Endothelial cell of hepatic sinusoid (primary cell): Measurements from ENCODE around the gene MICALL1.

Experiments
- in situ Hi-C: cut with HindIII; loops from 2 replicates; pipeline ENCODE4 v1.10.0; 2017; ENCODE audit warnings: low sequenced_read_pairs

Gene MICALL1

DNA sequence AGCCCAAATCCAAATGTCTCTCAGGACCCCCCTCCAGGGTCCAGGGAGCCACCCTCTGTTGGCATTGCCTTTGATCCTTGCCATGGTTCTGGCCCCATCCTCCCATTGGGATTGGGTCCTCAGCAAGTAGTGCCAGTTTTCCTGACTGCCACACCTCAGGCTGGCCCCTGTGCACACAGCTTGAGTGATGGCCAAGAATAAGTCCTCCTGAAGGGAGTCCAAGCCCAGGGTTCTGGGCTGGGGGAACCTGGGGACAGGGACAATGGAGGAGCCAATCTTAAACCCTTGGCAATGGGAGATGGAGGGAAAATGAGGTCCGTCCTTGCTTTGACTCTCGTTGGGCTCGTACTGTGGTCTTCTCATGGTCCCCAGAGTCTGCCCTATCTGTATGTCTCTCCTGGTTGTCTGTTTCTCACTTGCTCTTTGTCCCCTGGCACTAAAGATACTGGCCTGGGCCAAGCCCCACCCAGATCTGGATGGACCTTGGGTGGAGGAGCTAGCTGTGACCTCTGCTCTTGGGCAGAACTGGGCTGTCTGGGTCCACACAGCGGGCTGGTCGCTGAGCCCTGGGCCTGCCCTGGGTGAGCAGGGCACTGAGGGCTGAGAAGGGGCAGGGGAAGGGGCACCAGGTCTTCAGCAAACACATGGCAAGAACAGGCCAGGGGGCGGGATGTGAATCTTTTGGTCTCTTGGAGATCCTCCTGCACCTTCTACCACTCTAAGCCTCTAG lies 75.3 kb downstream of the MICALL1 start:
- in situ Hi-C loops = no loop called here

DNA sequence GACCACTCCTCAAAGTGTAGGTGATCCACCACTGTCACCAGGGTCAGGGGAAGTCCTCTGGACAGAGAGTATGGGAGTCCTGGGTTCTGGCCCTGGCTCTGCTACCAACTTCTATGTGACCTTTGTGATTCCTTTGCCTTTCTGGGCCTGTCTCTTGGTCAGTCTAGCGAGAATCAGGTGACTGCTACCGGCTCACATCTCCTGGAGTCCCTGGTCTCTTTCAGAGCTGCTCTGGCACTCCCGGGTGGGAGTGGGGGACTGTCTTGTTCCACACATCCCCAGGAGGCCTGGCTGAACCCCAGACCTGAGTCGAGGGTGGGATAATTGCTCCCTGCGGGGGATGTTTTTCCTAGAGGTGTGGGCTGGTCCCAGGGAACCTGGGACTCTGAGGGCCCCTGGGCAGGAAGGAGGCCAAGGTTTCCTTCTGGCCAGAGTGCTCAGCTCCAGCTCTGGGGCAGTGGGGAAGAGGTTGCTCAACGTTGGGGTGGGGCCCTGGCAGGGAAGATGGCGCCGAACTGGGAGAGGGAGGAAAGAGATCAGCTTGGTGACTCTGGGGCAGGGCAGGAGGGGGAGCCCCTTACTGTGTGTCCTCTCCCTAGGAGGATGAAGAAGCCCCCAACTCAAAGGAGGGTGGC lies 76.2 kb downstream of the MICALL1 start:
- in situ Hi-C loops = no loop called here

DNA sequence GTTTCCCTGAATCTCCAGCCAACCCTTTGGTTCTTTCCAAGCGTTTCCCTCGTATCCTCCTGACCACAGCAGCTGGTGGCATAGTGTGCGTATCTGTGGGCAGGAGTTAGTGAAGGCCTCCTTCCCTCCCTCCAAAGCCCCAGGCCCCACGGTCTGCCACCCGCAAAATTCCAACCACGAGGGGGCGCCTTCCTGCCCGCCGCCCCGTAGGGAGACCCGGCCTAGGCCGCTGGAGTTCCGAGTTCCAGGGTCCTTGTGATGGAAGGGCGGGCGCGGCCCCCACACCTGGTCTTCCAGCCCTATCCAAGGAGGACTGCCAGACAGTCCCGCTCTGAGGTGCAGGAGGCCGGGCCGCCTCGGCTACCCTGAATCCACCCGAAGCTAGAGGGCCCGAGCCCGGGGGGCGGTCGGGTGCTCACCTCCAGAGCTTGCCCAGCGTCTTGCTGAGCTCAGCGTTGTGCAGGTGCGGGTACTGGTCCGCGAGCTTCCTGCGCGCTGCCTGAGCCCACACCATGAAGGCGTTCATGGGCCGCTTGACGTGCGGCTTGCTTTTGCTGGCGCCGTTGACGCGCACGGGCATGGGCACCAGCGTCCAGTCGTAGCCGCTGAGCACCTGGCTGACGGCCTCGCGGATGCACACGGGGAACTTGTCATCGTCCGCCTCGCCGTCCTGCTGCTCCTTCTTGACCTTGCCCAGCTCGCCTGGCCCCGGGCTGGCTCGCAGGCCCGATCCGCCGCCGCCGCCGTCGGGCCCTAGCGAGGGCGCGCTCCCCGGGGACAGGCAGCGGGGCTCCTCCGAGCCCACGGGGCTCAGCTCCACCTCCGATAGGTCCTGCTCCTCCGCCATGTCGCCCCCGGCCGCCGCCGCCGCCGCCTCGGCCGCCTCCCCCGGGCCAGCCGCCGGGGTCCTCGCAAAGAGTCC lies 77.1 kb downstream of the MICALL1 start:
- in situ Hi-C loops = no loop called here

DNA sequence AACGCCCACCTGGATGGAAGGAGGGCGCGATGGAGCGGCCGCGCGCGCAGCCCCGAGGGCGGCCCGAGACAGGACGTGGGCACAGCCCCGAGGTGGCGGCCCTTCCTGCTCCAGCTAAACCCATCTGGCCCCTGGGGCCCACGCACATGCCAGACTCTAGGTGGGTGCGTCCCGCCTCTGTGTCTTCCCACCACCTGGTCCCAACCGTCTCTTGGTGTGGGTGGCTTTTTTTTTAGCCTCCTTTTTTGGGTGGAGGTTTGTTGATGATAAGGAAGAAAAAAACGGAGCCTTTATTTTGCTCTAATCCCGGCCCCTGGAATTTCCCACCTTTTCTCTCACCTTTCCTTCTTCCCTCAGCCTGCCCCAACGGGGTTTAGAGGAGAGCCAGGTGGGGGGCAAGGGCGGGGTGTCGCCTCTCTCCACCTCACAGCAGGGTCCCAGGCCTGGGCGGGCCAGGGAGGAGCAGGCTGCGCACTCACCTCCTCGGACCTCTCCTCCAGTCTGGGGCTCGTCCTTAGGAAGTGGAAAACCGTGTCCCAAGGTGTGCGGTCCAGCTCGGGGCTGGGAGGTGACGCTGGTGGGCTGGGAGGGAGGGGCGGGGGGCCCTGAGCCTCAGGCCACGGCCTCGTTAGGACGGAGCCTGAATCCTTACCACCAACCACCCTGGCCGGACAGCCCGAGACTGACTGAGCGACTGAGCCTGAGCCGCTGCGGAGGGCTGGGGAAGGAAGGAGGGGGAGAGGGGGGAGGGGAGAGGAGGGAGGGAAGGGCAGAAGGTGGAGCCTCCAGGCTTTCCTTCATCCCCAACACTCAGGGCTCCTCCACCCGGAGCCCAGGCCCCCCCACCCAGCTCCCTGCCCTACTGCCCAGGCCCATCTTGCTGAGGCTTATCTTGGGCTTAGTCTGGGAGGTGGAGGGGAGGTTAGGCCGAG lies 78.0 kb downstream of the MICALL1 start, which contains the start of gene SOX10:
Gene SOX10 (minus strand): TSS at position 696 of the 932 bp plus-strand sequence. CDS start 771 bp downstream, outside the sequence.
- in situ Hi-C loops = no loop called here

DNA sequence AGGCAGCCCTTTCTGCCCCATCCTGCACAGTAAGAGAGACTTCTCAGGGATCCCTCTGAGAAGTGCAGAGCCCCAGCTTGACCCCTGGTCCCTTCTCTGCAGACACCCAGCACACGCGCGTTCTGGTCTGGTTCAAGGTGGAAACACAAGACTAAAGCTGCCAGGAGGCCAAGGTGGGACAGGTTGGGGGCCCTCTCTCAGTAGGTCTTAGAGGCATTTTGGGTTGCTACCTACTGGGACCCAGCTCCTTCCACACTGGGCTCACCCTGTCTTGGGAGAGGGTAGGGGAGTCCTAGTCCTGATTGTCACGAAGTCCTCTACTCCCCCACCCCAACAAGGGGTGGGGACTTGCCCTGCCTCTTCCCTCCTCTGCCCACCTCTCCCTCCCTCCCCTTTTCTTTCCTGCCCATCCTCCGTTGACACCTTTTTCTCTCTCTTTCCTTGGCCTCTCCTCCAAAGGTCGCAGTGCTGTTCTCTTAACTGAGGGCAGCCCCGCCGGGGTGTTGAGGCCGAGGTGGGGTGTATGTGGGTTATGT lies 79.0 kb downstream of the MICALL1 start:
- in situ Hi-C loops = no loop called here

DNA sequence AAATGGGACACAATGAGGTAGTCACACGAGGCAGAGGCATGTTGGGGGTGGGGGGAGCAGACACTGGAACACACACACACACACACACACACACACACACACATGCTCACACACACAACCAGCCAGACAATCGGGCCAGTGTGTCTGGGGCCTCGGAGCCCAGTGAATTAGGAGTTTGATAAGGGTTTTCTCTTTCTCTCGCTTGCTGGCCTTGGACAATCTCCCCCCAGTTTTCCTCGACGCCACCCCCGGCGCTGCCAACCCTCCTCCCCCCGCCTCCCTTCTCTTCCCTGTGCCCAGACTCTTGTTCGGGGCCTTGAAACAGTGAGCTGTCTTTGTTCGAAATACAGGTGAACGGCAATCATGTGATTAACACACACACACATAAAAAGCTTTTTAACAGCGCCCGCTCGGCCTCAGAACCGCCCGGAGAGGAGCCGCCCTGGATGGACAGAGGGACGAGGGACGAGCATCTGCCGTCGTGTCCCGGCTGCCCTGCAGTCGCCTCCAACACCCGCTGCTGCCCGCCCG lies 79.7 kb downstream of the MICALL1 start:
- in situ Hi-C loops = no loop called here

DNA sequence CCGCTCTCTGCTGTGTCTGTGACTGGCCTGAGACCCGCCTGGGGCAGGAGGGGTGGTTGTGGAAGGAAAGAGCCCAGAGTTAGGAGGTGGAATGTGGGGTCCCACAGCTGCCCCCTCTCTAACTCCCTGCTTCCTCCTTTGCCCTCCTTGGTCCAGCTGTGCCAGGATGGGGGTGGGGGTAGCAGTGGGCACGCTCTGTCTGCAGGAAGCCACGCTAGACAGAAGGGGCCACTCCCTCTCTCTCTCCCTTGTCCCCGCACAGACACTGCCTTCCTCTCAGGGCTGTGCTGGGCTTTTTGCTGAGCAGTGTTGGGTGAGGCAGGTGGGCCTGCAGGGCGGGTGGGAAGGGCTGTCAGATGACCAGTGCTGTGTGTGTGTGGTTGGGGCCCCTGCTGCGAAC lies 80.3 kb downstream of the MICALL1 start:
- in situ Hi-C loops = no loop called here

DNA sequence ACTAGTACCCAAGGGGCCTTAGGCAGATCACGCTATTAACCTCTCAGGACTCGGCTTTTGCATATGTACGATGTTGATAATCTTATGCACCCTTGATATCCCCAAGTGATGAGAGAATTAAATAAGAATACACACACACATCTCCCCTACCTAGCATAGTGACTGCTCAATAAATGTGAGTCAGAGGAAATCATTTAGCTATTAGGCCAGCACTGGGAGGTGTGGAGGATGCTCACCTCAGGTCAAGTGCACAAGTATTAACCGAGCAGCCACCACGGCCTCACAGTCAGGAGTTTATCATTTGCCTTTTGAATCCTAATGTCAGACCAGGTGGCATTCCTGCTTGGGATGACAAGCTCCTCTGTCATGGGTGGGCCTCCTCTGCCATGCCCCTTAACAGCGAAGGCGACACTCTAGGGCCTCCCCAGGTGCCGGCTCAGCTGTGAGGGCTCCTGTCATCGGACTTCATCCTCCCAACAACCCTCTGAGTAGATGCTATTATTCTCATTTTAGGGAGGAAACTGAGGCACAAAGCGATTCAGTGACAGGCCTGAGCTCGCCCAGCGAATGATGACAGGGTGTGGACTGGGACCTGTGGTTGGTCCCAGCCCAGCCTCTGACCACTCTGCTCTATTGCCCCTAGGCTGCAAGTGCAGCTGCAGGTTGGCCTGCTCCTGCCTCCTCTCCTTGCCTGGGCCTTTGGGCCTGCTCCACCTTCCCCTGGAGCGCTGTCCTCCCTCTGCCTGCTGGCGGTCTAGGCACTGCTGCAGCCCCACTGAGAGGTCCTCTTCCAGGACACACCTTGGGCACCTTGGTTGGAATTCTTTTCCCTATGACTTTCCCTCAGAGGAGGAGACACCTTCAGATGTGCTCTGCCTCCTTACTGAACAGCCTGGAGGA lies 83.3 kb downstream of the MICALL1 start:
- in situ Hi-C loops = no loop called here

DNA sequence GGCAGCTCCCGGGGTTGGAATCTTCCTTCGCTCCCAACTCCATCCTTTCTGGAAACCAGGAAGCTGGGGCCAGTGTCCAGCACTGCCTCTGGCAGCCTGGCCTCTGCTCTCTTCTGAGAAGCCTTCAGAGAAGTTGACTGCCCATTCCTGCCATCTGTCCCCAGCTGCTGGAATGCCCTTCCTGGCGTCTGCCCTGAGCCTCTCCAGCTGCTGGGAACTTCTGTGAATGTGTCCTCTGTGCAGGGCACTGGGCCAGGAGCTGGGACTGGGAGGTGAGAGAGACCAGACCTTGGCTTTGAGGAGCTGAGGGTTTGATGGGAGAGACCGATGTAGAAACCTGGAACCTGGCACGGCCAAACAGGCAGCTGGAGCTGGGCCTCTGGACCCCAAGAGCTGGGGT lies 84.2 kb downstream of the MICALL1 start:
- in situ Hi-C loops = no loop called here

DNA sequence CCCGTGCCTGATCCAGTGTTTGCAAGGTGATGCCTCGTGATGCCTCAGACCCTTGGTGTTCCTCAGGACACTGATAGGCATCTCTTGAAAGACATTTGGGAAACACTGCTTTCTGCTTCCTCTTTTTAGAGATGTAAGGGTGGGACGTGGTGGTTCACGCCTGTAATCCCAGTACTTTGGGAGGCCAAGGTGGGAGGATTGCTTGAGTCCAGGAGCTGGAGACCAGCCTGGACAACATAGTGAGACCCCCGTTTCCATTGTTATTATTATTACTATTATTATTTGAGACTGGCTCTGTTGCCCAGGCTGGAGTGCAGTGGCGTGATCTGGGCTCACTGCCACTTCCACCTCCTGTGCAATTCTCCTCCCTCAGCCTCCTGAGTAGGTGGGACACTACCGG lies 84.8 kb downstream of the MICALL1 start:
- in situ Hi-C loops = no loop called here

DNA sequence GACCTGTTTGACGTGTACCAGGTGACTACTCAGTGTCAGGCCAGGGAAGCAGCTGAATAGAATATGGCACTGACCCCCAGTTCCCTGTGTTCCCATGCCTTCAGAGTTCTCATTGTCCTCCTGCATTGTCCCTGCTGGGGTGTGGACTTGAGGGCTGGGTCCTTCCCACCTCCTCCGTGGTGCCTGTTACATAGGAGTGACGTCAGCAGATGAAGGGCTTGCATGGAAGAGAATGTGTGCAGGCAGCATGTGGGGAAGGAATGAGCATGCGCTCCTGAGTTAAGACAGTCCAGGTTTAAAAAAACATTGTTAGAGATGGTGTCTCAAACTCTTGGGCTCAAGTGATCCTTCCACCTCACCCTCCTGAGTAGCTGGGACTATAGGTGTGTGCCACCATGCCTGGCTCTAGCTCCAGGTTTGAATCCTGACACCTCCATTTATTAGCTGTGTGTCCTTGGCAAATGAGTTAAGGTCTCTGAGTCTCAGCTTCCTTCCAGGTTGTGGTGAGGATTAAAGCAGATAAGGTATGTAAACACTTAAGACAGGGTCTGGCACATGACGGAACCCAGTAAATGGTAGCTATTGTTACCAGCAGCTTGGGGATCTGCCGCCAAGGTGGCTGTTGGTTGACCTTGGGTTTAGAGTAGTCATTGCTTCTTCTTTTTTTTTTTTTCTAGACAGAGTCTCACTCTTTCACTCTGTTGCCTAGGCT lies 85.8 kb downstream of the MICALL1 start:
- in situ Hi-C loops = no loop called here
